HepG2 (cell line): ENCODE data around the gene GNA14. TPM values are rescaled to one million over a fixed set of nuclear protein-coding genes. Genes with fewer than 3 reads are reported as not detected.

Source experiments
- ATAC-seq: fragments of 200-7000 bp; cut with Tn5 transposase; 3 replicates; pipeline ENCODE4 v1.9.1; 2020; ENCODE audit warnings: mild to moderate bottlenecking, moderate library complexity
- BruUV-seq: library from RNA; stranded (reverse); fragments of 400-500 nt; replicated peaks from 2 replicates; lab custom pipeline; 2021; lab: Mats Ljungman, UMichigan
- CTCF ChIA-PET: fragments of 300-600 bp; formaldehyde crosslinking; extraction: SDS; loops from one replicate; lab custom pipeline; 2021; ENCODE audit warnings: low total read pairs, inconsistent platforms, low intra/inter-chr PET ratio; lab: Yijun Ruan, JAX
- POLR2A ChIA-PET: fragments of 350-600 bp; sonication (Branson Sonifier 250); formaldehyde crosslinking; loops from one replicate; lab custom pipeline; 2020; ENCODE audit warnings: antibody characterized with exemption, inconsistent platforms; lab: Yijun Ruan, JAX
- DNase-seq: peaks from one replicate; pipeline ENCODE4 v3.0.0-alpha.2; 2015; ENCODE audit warnings: low spot score
- FAIRE-seq: peaks from 3 replicates; lab custom pipeline; 2011; peaks lifted over from hg19 to GRCh38; lab: Jason Lieb, UNC
- H2AFZ ChIP-seq: one replicate; pipeline ENCODE4 v1.6.1; 2011; ENCODE audit warnings: low read length, inconsistent platforms
- H3K27ac ChIP-seq: fragments of 300-600 bp; 3 replicates; pipeline ENCODE4 v1.8.0; 2011; ENCODE audit warnings: mixed run types, mild to moderate bottlenecking, mixed read lengths, low read length, inconsistent platforms; ENCODE audit not compliant: insufficient read depth; ENCODE audit errors: extremely low read length
- H3K27me3 ChIP-seq, 2 experiments: fragments of 200-600 bp in 1 of 2; 2 replicates in 1 of 2; 3 replicates in 1 of 2; pipeline versions ENCODE4 v1.6.0 to v1.8.0; 2011; ENCODE audit warnings: low read length in 2 of 2, mild to moderate bottlenecking in 2 of 2, moderate library complexity in 2 of 2, inconsistent platforms in 1 of 2; ENCODE audit not compliant: insufficient read depth in 2 of 2, control insufficient read depth in 1 of 2
- H3K36me3 ChIP-seq, 2 experiments: fragments of 200-600 bp in 1 of 2; replicated peaks in 1 of 2; 2 replicates in 1 of 2; 3 replicates in 1 of 2; pipeline versions ENCODE4 v1.5.1 to v1.8.0; 2011; ENCODE audit warnings: low read length in 2 of 2, inconsistent platforms in 1 of 2; ENCODE audit not compliant: insufficient read depth in 2 of 2, control insufficient read depth in 1 of 2
- H3K4me1 ChIP-seq: 2 replicates; pipeline ENCODE4 v1.5.1; 2012; ENCODE audit warnings: low read length, inconsistent platforms; ENCODE audit not compliant: insufficient read depth
- H3K4me2 ChIP-seq: 2 replicates; pipeline ENCODE4 v1.6.0; 2011; ENCODE audit warnings: low read depth, low read length, inconsistent platforms
- H3K4me3 ChIP-seq, 3 experiments: fragments of 200-600 bp in 1 of 3; sonication (generic), shearing (Covaris generic) in 1 of 3; replicated peaks in 1 of 3; 2 replicates each; pipeline ENCODE4 v1.5.1; 2011 to 2016; ENCODE audit warnings: low read length in 3 of 3, inconsistent platforms in 2 of 3, low read depth in 2 of 3, mild to moderate bottlenecking in 2 of 3, control low read depth in 1 of 3, mixed read lengths in 1 of 3; ENCODE audit not compliant: insufficient read depth in 1 of 3
- H3K79me2 ChIP-seq: one replicate; pipeline ENCODE4 v1.6.1; 2011; ENCODE audit warnings: low read length, inconsistent platforms; ENCODE audit not compliant: insufficient read depth
- H3K9ac ChIP-seq: 2 replicates; pipeline ENCODE4 v1.6.0; 2011; ENCODE audit warnings: mild to moderate bottlenecking, low read depth, low read length, inconsistent platforms; ENCODE audit not compliant: insufficient read depth
- H3K9me3 ChIP-seq: 2 replicates; pipeline ENCODE4 v1.5.1; 2012; ENCODE audit warnings: mild to moderate bottlenecking, low read length
- H4K20me1 ChIP-seq: 2 replicates; pipeline ENCODE4 v1.6.0; 2011; ENCODE audit warnings: inconsistent platforms, mild to moderate bottlenecking, low read length, moderate library complexity; ENCODE audit not compliant: insufficient read depth
- BRD4 ChIP-seq: sonication (generic); formaldehyde crosslinking; IDR thresholded peaks from 2 replicates; pipeline ENCODE4 v1.4.0; 2020; ENCODE audit warnings: missing genetic modification reagents
- CEBPB ChIP-seq: IDR thresholded peaks from 2 replicates; pipeline ENCODE4 v1.6.1; 2011; ENCODE audit warnings: low read depth, low read length, improper control_type of control experiment, borderline replicate concordance
- CREM ChIP-seq, 2 experiments: sonication (generic) in 1 of 2; formaldehyde crosslinking in 1 of 2; IDR thresholded peaks; 2 replicates each; pipeline versions ENCODE4 v1.4.0 to v1.6.1; 2016 to 2020; ENCODE audit warnings: antibody characterized with exemption in 1 of 2, mild to moderate bottlenecking in 1 of 2, missing genetic modification reagents in 1 of 2
- FOXK1 ChIP-seq: sonication (generic); formaldehyde crosslinking; IDR thresholded peaks from 2 replicates; pipeline ENCODE4 v1.4.0; 2020; ENCODE audit warnings: low read depth, missing genetic modification reagents, borderline replicate concordance
- FOXO1 ChIP-seq: sonication (generic); formaldehyde crosslinking; IDR thresholded peaks from 2 replicates; pipeline ENCODE4 v1.4.0; 2020; ENCODE audit warnings: missing genetic modification reagents
- HNF4A ChIP-seq: sonication (generic); formaldehyde crosslinking; IDR thresholded peaks from 2 replicates; pipeline ENCODE4 v1.4.0; 2020; ENCODE audit warnings: missing genetic modification reagents
- HOXA9 ChIP-seq: sonication (generic); formaldehyde crosslinking; IDR thresholded peaks from 2 replicates; pipeline ENCODE4 v1.8.1; 2022; ENCODE audit warnings: missing genetic modification reagents, mild to moderate bottlenecking, moderate library complexity, borderline replicate concordance
- MED1 ChIP-seq: sonication (generic); formaldehyde crosslinking; IDR thresholded peaks from 2 replicates; pipeline ENCODE4 v1.4.0; 2020; ENCODE audit warnings: missing genetic modification reagents
- MED13 ChIP-seq: sonication (generic); formaldehyde crosslinking; IDR thresholded peaks from 2 replicates; pipeline ENCODE4 v1.5.0; 2020; ENCODE audit warnings: missing genetic modification reagents
- NFIC ChIP-seq: IDR thresholded peaks from 2 replicates; pipeline ENCODE4 v1.6.1; 2012; ENCODE audit warnings: mild to moderate bottlenecking, low read length, inconsistent platforms
- SAP130 ChIP-seq: IDR thresholded peaks from 2 replicates; pipeline ENCODE4 v1.6.1; 2016; ENCODE audit warnings: low read depth
- TERF1 ChIP-seq: sonication (generic); formaldehyde crosslinking; IDR thresholded peaks from 2 replicates; pipeline ENCODE4 v1.8.0; 2022; ENCODE audit warnings: mild to moderate bottlenecking, missing genetic modification reagents, moderate library complexity
- ZNF780A ChIP-seq: sonication (generic); formaldehyde crosslinking; IDR thresholded peaks from 2 replicates; pipeline ENCODE4 v1.8.0; 2022; ENCODE audit warnings: mild to moderate bottlenecking, missing genetic modification reagents, moderate library complexity
- WGBS: methylation state at CpG from one replicate; pipeline ENCODE4 v1.1.6; 2017; ENCODE audit warnings: low lambda C conversion rate; 5-methylcytosine and 5-hydroxymethylcytosine counted together
- in situ Hi-C: cut with HindIII; loops from 2 replicates; pipeline ENCODE4 v1.10.0; 2017; ENCODE audit warnings: low pct_unique_long_range_greater_than_20kb; ENCODE audit not compliant: extremely low pct_ligation_motif_present
- intact Hi-C: fragments of 100-400 bp; cut with micrococcal nuclease; formaldehyde crosslinking; loops from one replicate; pipeline ENCODE4 v1.10.0; 2022; ENCODE audit not compliant: unreplicated experiment
- polyA plus RNA-seq, 8 experiments: library from polyadenylated mRNA; depleted of rRNA in 3 of 8; stranded (reverse) in 7 of 8; unstranded in 1 of 8; fragments of >200 nt; fragmentation: Illumina TruSeq in 4 of 8; extraction: Trizol in 4 of 8; gene quantifications; 2 replicates each; pipeline versions ENCODE4 v1.2.1 to v1.2.3, GENCODE V29; 2011 to 2016; ENCODE audit warnings: low read depth in 4 of 8, missing spikeins in 1 of 8, mixed read lengths in 1 of 8; ENCODE audit not compliant: insufficient read depth in 1 of 8
- total RNA-seq, 5 experiments: library from RNA; depleted of rRNA; stranded (reverse); fragments of >200 nt; fragmentation: Illumina TruSeq; extraction: Trizol; gene quantifications; 2 replicates each; pipeline ENCODE4 v1.2.3, GENCODE V29; 2016; ENCODE audit warnings: low read depth in 1 of 5
- TF ChIP-seq, protein P1 (sequence below): IDR thresholded peaks from 2 replicates; pipeline ENCODE4 v1.6.1; 2012; ENCODE audit warnings: inconsistent platforms
- TF ChIP-seq, protein P2 (sequence below): sonication (generic); formaldehyde crosslinking; IDR thresholded peaks from 2 replicates; pipeline ENCODE4 v1.4.0; 2020; ENCODE audit warnings: mild to moderate bottlenecking, missing genetic modification reagents
- TF ChIP-seq, protein P3 (sequence below): IDR thresholded peaks from 2 replicates; pipeline ENCODE4 v1.6.1; 2016; ENCODE audit warnings: low read depth, missing genetic modification reagents, missing compliant biosample characterization

GNA14 gene
- total and polyA plus RNA-seq, 2 of the 13 experiments (the other 11 are each of a cell fraction or from before 2014, with no cell fraction given): not detected

GRCh38 chr9:77534376-77535057 lies 113.6 kb downstream of the GNA14 start:
- DNase-seq (peak; percentile 96), ATAC-seq (peak; percentile 96), FAIRE-seq (peak; percentile 90)
- Histone ChIP-seq H3K79me2 (no peaks in the 10 kb centered on the region), H3K4me1 (peaks cover 42% of the 10 kb centered on the region), H2AFZ (no peak overlapping the region), H3K4me2 (peak overlapping the region; percentile 62), H3K27me3 (peaks cover 0 to 10% of the 10 kb centered on the region in 2 experiments; a peak in 1 of 5 replicates), H3K36me3 (no peaks in the 10 kb centered on the region), H3K27ac (peak overlapping the region; percentile 54), H3K9me3 (no peaks in the 10 kb centered on the region), H3K9ac (peak overlapping the region; percentile 23; the same call in 1 of the 2 replicates), H4K20me1 (no peaks in the 10 kb centered on the region), H3K4me3 (peak overlapping the region in 1 of 3 experiments; percentile 9; a peak in 2 of 6 replicates)
- CTCF ChIA-PET: no interaction called here
- BruUV-seq: no TSS peak
- POLR2A ChIA-PET: no interaction called here
- 22% methylated on average over 7 of the region's 7 CpGs for WGBS
- intact Hi-C loops (loop anchor here (2.0 kb wide), 2 partner anchors 22 to 42 kb away; no protein-coding TSS in a partner anchor), in situ Hi-C loops (no loop called here)
- TF ChIP-seq CEBPB: peak; percentile 3; the same call in 1 of the 2 replicates
- peak; percentile 68 for TF ChIP-seq MED1 (CRISPR knock-in tag)
- 0 out of 2 replicates have a peak, but pooled peaks have one; percentile 14 for TF ChIP-seq SAP130 (CRISPR knock-in tag)
- TF ChIP-seq, protein P1, sequence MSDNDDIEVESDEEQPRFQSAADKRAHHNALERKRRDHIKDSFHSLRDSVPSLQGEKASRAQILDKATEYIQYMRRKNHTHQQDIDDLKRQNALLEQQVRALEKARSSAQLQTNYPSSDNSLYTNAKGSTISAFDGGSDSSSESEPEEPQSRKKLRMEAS: peak; percentile 28; the same call in 1 of the 2 replicates
- TF ChIP-seq MED13 (CRISPR knock-in tag): no peak
- peak; percentile 31; the same call in 1 of the 2 replicates for TF ChIP-seq HNF4A (CRISPR knock-in tag)
- no peak for TF ChIP-seq BRD4 (CRISPR knock-in tag)
- no peak for TF ChIP-seq TERF1 (CRISPR knock-in tag)
- TF ChIP-seq, protein P2, sequence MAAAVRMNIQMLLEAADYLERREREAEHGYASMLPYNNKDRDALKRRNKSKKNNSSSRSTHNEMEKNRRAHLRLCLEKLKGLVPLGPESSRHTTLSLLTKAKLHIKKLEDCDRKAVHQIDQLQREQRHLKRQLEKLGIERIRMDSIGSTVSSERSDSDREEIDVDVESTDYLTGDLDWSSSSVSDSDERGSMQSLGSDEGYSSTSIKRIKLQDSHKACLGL (CRISPR knock-in tag): no peak
- 0 out of 2 replicates have a peak, but pooled peaks have one; percentile 43 for TF ChIP-seq NFIC
- TF ChIP-seq CREM (IDR thresholded peaks at IDR 0.05): peak; percentile 42; the same call in 1 of the 2 replicates
- TF ChIP-seq CREM (CRISPR knock-in tag; IDR thresholded peaks at IDR 0.05): no peak
- TF ChIP-seq FOXK1 (CRISPR knock-in tag): 0 out of 2 replicates have a peak, but pooled peaks have one; percentile 13
- TF ChIP-seq, protein P3, sequence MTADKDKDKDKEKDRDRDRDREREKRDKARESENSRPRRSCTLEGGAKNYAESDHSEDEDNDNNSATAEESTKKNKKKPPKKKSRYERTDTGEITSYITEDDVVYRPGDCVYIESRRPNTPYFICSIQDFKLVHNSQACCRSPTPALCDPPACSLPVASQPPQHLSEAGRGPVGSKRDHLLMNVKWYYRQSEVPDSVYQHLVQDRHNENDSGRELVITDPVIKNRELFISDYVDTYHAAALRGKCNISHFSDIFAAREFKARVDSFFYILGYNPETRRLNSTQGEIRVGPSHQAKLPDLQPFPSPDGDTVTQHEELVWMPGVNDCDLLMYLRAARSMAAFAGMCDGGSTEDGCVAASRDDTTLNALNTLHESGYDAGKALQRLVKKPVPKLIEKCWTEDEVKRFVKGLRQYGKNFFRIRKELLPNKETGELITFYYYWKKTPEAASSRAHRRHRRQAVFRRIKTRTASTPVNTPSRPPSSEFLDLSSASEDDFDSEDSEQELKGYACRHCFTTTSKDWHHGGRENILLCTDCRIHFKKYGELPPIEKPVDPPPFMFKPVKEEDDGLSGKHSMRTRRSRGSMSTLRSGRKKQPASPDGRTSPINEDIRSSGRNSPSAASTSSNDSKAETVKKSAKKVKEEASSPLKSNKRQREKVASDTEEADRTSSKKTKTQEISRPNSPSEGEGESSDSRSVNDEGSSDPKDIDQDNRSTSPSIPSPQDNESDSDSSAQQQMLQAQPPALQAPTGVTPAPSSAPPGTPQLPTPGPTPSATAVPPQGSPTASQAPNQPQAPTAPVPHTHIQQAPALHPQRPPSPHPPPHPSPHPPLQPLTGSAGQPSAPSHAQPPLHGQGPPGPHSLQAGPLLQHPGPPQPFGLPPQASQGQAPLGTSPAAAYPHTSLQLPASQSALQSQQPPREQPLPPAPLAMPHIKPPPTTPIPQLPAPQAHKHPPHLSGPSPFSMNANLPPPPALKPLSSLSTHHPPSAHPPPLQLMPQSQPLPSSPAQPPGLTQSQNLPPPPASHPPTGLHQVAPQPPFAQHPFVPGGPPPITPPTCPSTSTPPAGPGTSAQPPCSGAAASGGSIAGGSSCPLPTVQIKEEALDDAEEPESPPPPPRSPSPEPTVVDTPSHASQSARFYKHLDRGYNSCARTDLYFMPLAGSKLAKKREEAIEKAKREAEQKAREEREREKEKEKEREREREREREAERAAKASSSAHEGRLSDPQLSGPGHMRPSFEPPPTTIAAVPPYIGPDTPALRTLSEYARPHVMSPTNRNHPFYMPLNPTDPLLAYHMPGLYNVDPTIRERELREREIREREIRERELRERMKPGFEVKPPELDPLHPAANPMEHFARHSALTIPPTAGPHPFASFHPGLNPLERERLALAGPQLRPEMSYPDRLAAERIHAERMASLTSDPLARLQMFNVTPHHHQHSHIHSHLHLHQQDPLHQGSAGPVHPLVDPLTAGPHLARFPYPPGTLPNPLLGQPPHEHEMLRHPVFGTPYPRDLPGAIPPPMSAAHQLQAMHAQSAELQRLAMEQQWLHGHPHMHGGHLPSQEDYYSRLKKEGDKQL (CRISPR knock-in tag): no peak
- TF ChIP-seq HOXA9 (CRISPR knock-in tag): peak; percentile 81; the same call in 1 of the 2 replicates
- peak; percentile 59 for TF ChIP-seq FOXO1 (CRISPR knock-in tag)
- TF ChIP-seq ZNF780A (CRISPR knock-in tag): no peak
